NCI-H2227 treated with DMSO at 0.1 percent for 48 hours (cell line): ENCODE measurements around the gene CNOT1.
"Not testable (repeated sequence)": the region's sequence is repeated elsewhere in the genome, so short reads cannot be mapped to it uniquely, and the experiment has no call there.

ENCODE experiments used
- DNase-seq: peaks from one replicate; lab custom pipeline; 2025; lab: John Stamatoyannopoulos, UW

Gene CNOT1

DNA sequence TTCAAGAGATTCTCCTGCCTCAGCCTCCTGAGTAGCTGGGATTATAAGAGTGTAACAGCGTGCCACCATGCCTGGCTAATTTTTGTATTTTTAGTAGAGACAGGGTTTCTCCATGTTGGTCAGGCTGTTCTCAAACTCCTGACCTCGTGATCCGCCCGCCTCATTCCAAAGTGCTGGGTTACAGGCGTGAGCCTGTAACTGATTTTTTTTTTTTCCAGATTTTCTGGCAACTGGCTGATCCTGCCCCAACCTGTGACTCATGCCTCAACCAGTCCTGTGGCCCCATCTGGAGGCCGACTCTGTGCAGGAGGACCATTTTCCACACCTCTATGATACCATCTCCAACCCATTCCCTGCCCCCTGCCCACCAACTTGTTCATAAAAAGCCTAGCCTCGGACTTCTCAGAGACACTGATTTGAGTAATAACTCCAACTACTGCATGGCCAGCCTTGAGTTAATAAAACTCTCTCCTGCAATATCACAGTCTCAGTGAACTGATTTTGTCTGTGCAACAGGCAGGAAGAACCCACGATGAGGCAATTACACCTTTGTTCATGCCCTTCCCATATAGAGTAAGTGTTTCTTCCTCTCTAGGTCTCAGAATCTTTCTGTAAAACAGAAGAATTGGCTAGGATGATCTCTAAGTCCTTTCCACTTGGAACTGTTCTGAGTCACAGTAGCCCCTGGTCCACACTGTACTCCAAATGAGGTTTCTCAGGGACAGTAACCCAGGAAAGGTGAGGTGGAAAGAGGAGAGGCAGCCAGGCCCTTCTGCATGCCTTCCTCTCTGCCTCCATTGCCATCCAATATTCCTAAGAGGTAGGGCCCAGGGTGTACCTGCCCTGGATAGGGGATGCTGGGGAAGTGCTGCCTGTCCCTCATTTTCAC lies 8.8 kb upstream of the CNOT1 start:
- no peak for DNase-seq

DNA sequence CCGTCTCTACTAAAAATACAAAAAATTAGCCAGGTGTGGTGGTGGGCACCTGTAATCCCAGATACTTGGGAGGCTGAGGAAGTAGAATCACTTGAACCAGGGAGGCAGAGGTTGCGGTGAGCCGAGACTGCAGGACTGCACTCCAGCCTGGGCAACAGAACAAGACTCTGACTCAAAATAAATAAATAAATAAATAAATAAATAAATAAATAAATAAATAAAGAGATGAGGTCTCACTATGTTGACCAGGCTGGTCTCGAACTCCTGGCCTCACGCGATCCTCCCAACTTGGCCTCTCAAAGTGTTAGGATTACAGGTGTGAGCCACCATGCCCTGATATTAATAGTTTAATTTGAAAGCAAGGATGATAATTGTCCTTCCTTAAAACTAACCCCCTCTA lies 7.4 kb upstream of the CNOT1 start:
- DNase-seq: not testable (repeated sequence)

DNA sequence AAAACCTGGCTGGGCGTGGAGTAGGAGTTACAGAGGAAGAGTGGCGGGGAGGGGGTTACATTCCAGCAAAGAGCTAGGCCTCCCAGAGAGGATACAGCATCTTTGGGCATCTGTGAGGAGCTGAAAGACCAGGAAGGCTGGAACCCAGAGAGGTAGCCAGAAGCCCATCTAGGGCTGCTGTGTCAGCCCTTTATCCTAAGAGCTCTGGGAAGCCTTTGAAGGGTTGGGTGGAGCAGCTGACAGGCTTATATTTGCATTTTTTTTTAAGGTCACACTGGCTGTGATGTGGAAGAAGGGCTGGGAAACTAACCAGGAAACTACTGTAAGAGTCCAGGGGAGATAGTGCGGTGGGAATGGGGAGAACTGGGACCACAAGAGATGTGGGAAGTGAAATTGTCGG lies 6.8 kb upstream of the CNOT1 start:
- DNase-seq: no peak

DNA sequence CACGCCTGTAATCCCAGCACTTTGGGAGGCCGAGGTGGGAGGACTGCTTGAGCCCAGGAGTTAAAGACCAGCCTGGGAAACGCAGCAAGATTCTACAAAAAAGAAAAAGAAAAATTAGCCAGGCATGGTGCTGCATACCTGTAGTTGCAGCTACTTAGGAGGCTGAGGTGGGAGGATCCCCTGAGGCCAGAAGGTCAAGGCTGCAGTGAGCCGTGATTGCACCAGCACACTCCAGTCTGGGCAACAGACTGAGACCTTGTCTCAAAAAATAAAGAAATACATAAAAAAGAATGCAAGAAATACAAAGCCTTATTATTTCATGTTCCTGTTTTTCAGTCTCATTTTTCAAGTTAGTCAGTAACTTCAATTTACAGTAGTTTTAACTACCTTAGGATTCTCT lies 5.9 kb upstream of the CNOT1 start:
- no peak for DNase-seq

DNA sequence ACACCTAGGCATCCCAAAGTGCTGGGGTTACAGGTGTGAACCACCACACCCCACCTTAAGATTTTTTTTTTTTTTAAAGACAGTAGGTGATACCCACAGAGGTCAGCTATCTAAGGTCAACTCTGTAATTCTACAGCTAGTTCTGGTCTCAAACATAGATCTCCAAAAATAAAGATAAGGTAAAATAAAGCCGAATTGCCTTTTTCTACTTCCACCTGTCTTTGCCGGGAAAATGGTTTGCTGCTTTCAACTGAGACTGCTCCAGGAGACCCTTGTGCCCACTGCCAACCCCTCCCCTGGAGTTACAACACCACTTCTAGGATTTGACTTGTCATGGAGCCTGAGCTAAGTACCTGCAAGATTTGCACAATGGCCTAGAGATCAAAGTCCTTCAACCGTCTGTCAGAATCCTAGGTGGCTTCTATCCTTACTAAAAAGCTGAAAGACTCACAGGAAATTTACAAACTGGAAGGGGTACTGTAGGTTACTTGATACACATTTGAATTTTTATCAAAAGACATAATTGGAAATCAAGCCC lies 4.7 kb upstream of the CNOT1 start:
- no peak for DNase-seq

DNA sequence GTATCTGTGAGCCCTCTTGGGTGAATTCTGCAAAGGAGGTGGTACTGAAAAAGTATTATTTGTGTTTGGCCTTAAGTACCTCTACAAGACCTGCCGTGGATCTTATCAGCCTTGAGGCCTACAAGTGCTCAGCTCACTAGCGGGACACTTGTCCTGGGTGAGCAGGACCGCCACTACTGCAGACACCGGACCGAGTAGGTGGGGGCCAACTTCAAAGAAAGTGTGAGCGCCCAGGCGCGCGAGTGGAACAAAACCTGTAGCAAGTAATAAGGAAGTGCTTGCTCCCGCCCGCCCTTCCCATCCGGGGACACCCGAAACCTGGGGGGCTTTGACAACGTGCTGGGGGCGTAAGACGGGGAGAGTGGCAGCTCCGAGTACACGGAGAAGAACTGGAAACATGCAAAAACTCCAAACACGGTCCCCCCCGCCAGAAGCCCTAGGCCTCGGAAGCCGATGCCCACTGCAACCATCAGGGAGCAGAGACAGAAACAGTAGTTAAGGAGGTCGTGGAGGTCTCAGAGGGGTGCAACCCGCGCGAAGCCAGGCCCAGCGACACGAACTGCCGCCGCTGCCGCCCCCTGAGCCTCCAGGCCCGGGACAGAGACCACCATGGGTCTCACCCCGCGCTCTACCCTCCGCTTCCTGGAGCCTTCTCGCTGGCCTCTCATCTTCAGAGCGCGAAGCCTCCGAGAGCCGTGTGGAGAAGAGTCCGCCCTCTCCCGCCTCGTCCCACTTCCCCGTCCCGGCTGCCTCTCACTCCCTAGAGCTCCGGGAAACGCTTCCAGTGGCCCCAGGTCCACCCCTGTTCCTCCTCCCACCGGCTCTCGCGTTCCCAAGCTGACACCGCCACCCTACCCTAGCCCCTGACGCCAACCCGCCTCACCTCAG lies 537 bp downstream of the CNOT1 start:
- peak; percentile 60 for DNase-seq

DNA sequence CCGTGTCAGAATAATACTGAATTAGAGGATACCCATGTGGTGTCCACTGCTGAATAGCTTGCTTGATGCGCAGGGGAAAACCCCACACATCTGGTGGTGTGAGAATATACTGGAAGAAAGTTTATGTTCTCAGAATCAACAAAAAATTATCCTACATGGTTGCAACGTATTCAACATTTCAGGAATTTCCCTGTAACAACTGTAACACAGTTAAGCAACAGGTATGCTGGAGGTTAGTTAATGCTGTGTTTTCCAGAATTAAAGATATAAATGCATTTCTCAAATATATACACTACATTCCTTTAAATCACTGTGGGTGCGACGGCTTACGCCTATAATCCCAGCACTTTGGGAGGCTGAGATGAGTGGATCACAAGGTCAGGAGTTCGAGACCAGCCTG lies 5.4 kb downstream of the CNOT1 start:
- no peak for DNase-seq

DNA sequence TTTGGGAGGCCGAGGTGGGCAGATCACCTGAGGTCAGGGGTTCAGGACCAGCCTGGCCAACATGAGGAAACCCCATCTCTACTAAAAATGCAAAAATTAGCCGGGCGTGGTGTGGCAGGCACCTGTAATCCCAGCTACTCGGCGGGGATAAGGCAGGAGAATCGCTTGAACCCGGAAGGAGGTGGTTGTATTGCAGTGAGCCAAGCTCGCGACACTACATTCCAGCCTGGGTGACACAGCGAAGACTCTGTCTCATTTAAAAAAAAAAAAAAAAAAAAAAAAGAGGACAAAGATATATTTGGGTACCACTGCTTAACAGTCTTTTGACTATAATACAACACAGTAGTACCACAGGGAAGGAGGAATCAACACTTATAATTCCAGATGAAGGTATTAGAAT lies 9.2 kb downstream of the CNOT1 start:
- no peak for DNase-seq

DNA sequence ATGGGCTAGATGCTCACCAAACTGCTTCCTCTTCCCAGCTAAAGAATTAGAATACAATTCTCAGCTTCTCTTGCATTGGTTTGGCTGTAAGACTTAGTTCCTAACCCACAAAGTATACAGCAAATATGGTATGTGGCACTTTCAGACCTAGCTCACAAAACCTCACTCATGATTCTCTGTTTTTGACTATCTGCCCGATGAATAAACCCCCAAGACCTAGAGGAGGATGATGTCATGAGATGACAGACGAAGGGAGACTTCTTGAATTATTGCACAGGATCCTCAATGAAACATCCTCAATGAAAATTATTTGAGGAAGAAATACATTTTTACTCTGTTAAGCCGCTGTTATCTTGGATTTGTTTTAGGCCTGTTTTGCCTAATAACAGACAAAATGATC lies 14.3 kb downstream of the CNOT1 start:
- no peak for DNase-seq

DNA sequence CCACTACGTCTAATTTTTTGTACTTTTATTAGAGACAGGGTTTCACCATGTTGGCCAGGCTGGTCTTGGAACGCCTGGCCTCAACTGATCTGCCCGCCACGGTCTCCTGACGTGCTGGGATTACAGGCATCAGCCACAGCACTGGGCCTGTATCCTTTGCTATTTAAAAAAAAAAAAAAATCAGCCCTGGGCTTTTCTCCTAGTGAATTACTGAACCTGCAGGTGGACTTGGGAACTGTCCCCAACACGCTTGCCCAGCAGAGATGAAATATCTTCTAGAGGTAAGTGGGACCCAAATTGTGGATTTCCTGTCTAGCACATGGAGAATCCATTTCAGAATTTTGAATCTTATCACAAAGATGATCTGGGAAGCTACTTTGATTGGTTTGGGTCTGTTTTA lies 14.8 kb downstream of the CNOT1 start:
- no peak for DNase-seq

DNA sequence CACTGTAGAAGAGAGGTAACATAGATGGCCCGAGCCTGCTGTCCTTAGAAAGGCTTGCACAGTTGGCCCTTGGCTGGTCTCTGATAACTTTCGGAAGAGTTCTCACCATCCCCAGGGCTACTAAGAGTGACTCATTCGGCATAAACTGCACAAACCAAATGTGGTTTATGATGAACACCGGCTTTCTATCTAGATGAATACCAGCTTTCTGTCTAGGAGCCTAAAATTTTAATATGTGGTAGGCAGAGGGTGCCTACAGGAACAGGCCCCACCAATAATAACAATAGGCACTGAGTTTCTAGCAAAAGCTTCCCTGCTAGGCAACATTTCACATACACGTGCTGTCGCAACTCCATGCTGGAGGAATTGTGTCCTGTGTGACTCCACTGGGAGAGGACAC lies 15.4 kb downstream of the CNOT1 start:
- no peak for DNase-seq

DNA sequence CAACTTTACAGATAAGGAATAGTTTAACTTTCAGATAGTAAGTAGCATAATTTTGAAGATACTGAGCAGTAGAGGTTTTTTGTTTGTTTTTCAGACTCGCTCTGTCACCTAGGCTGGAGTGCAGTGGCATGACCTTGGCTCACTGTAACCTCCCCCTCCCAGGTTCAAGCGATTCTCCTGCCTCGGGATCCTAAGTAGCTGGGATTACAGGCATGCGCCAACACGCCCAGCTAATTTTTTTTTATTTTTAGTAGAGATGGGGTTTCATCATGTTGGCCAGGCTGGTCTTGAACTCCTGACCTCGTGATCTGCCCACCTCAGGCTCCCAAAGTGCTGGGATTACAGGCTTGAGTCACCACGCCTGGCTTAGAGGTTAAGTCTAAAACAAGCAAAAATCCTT lies 16.7 kb downstream of the CNOT1 start:
- DNase-seq: not testable (repeated sequence)

DNA sequence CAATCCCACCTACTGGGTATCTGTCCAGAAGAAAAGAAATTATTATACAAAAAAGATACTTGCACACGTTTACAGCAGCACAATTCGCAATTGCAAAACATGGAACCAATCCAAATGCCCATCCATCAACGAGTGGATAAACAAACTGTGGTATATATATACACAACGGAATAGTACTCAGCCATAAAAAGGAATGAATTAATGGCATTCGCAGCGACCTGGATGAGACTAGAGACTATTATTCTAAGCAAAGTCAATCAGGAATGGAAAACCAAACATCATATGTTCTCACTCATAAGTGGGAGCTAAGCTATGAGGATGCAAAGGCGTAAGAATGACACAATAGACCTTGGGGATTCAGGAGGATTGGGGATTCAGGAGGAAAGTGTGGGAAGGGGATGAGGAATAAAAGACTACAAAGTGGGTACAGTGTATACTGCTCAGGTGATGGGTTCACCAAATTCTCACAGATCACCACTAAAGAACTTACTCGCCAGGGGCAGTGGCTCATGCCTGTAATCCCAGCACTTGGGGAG lies 21.0 kb downstream of the CNOT1 start:
- DNase-seq: no peak

DNA sequence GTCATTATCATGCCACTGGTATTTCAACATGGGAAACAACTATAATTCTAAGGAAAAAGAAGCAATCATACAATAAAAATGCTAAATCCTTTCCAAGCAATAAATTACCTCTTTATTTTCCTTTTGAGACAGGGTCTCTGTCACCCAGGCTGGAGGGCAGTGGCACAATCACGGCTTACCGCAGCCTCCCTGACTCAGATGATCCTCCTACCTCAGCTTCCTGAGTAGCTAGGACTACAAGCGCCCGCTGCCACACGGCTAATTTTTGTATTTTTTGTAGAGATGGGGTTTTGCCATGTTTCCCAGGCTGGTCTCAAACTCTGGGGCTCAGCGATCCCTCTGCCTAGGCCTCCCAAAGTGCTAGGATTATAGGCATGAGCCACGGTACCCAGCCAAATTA lies 24.1 kb downstream of the CNOT1 start:
- DNase-seq: no peak

DNA sequence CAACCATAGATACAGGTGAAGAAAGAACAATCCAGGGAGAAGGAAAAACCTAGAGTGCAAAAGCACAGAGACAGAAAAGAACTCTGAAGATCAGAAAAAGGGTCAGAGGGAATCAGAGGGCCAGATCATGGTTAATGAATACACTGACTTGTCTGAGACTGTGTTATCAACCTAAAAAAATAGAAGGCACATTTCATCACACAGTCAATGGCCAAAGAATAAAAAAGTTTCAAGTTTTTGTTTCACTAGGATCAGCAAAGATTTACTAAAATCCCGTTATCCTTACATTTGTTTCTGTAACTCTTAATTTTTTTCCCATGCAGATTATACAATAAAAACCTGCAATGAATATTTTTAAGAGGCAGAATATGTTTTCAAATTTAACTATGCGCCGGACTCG lies 38.5 kb downstream of the CNOT1 start:
- DNase-seq: no peak

DNA sequence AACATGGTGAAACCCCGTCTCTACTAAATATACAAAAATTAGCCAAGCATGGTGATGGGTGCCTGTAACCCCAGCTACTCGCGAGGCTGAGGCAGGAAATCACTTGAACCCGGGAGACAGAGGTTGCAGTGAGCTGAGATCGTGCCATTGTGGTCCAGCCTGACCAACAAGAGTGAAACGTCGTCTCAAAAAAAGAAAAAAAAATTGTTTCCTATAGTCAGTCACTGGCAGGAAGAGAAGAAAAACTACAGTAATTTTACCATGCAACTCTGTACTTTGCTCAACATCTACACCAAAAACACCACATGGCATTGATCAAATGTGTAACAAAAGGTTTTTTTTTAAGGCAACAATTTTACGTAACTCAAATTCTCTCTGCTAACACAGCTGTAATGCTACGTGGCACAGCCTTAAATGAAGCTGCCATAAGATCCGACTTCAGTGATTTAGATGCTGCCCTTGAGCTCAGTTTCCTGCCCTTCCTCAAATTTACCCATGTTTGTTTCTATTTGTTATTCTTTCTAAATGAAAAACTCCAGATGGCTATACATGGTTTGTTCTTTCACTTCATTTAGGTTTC lies 40.2 kb downstream of the CNOT1 start:
- no peak for DNase-seq

DNA sequence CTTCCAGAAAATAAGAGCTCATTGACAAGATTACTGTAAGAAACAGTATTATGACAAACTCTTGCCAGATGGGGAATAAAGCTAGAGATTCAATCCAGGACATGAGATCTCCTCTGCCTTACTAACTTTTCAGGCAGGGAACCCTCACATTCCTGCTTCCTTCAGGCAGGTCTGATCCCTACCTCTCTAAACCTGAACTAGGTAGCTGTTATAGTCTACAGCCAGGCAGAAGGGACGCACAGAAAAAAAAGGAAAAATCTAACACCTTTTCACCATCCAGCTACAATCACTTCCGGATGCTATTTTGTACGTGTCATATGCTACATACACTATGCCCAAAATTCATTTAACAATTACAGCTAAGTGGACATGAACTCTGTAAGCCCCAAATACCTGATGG lies 41.2 kb downstream of the CNOT1 start:
- DNase-seq: no peak

DNA sequence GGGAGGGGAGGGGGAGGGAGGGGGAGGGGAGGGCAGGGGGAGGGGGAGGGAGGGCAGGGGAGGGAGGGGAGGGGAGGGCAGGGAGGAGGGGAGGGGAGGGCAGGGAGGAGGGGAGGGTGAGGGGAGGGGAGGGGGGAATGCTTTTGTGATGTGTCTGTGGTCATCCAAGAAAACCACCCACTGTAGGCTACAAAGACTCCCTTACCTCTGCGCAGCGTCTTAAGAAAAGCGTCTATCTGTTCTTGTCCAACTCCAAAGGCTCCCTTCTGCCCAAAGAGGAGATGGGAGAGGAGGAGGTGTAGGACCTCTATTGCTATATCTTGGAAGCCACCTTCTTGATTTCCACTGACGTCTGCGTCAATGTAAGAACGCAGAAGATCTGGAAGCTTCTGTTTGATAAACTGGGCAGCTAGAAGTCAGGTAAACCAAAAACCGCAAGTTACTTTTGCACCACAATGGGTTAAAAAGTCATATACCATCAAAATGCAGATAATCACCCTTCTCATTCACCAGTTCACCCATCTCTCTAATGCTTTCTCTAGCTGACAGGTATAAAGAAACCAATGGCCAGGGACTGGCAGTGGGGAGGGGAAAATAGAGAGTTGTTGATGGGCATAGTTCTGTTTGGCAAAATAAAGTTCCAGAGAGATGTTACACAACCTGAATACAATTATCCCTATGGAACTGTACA lies 43.1 kb downstream of the CNOT1 start:
- no peak for DNase-seq

DNA sequence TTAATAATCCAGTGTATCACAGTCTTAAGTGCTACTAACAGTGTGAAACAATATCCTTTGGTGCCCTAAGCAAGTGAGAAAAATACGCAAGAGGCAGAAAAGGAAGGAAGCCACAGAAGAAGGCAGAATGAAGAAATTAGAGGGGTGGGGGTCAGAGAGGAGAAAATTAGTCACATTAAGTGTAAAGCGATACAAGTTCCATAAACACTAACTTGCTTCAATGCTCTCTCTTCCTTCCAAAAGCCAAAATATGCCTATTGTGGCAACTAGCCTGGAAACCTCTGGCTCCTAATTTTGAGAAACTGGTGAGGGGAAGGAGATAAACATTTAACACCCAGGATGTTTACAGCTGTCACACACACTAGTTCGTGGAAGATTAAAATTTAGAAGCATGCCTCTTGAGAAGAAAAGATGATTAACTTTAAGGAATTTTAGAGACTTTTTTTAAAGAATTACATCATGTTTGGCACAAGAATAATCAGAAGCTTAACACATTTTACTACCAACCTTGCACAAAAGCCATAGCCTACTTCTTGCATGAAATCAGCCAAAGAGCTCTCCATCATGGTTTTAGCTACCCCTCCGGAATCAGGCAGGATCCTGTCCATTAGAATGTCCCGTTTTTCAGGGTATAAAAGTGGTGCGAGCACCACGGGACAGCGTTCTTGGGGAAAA lies 44.7 kb downstream of the CNOT1 start:
- no peak for DNase-seq

DNA sequence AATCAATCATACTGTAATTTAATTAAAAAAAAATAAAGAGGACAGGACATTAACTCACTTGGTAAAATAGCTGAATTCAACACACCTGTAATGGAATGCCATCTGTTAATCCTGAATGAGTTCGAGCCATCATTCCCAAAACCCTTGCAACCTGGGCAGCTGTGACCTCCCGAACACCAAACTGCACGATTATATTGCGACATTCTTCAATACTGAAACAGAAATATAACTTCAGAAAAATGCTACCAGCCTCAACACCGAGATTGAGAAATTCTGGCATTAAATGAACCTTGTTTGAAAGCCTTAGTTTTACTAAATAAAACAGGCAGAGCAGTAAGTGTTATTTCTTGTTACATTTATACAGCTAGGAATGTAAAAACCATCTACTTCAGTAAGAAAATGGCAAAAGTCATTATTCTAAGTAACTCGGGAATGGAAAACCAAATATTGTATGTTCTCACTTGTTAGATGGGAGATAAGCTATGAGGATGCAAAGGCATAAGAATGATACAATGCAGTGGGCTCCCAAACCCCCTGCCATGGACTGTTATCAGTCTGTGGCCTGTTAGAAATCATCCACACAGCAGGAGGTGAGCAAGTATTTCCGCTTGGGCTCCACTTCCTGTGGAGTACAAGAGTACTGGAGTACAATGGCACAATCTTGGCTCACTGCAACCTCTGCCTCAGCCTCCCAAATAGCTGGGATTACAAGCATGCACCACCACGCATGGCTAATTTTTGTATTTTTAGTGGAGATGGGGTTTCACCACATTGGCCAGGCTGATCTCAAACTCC lies 46.5 kb downstream of the CNOT1 start:
- DNase-seq: no peak
